Duodenal mucosa (tissue), 2 donors: ENCODE results near the gene PDE11A.

Experiments
- H3K27ac ChIP-seq: one replicate; pipeline ENCODE4 v1.7.0; 2013; ENCODE audit warnings: low read depth, low read length
- H3K27me3 ChIP-seq, 2 donors: one replicate each; pipeline ENCODE4 v1.7.0; 2013; ENCODE audit warnings: low read length in 2 of 2, control low read depth in 1 of 2; ENCODE audit not compliant: insufficient read depth in 2 of 2, control insufficient read depth in 1 of 2
- H3K36me3 ChIP-seq, 2 donors: one replicate each; pipeline ENCODE4 v1.7.0; 2013; ENCODE audit warnings: low read length in 2 of 2, control low read depth in 1 of 2; ENCODE audit not compliant: insufficient read depth in 2 of 2, control insufficient read depth in 1 of 2
- H3K4me1 ChIP-seq, 2 donors: one replicate each; pipeline ENCODE4 v1.7.0; 2013; ENCODE audit warnings: low read length in 2 of 2, control low read depth in 1 of 2; ENCODE audit not compliant: insufficient read depth in 2 of 2, control insufficient read depth in 1 of 2
- H3K4me3 ChIP-seq, 2 donors: one replicate each; pipeline ENCODE4 v1.7.0; 2013; ENCODE audit warnings: low read length in 2 of 2, low read depth in 1 of 2
- H3K9ac ChIP-seq, 2 donors: one replicate each; pipeline ENCODE4 v1.7.0; 2013; ENCODE audit warnings: low read length in 2 of 2, low read depth in 1 of 2
- H3K9me3 ChIP-seq, 2 donors: one replicate each; pipeline ENCODE4 v1.7.0; 2013; ENCODE audit warnings: low read length in 2 of 2, control low read depth in 1 of 2; ENCODE audit not compliant: control insufficient read depth in 1 of 2

Gene PDE11A

GRCh38 chr2:177726931-177727348 lies 345.6 kb downstream of the PDE11A start:
- Histone ChIP-seq H3K4me3 (no peak overlapping the region), H3K27me3 (no peaks in the 10 kb centered on the region), H3K9ac (no peak overlapping the region), H3K36me3 (no peaks in the 10 kb centered on the region), H3K27ac (no peak overlapping the region), H3K4me1 (peaks cover 0 to 3% of the 10 kb centered on the region in 2 donors), H3K9me3 (no peaks in the 10 kb centered on the region)

- no peak overlapping the region for H3K9ac ChIP-seq
- H3K4me3 ChIP-seq = no peak overlapping the region
- H3K27ac ChIP-seq = no peak overlapping the region
- peaks cover 0 to 3% of the 10 kb centered on the region in 2 donors for H3K4me1 ChIP-seq
- H3K27me3 ChIP-seq = no peaks in the 10 kb centered on the region
- no peaks in the 10 kb centered on the region for H3K9me3 ChIP-seq
- no peaks in the 10 kb centered on the region for H3K36me3 ChIP-seq
Observed at GRCh38 chr2:177724398-177725287, 347.9 kb downstream of the PDE11A start.

GRCh38 chr2:177723235-177723634 lies 349.3 kb downstream of the PDE11A start:
- no peak overlapping the region for H3K4me3 ChIP-seq
- peaks cover 0 to 3% of the 10 kb centered on the region in 2 donors for H3K4me1 ChIP-seq
- H3K36me3 ChIP-seq = no peaks in the 10 kb centered on the region
- H3K27ac ChIP-seq = no peak overlapping the region
- H3K9me3 ChIP-seq = no peaks in the 10 kb centered on the region
- H3K27me3 ChIP-seq = no peaks in the 10 kb centered on the region
- H3K9ac ChIP-seq = no peak overlapping the region

- no peaks in the 10 kb centered on the region for H3K27me3 ChIP-seq
- no peaks in the 10 kb centered on the region for H3K36me3 ChIP-seq
- H3K9me3 ChIP-seq = no peaks in the 10 kb centered on the region
- H3K9ac ChIP-seq = no peak overlapping the region
- H3K4me3 ChIP-seq = no peak overlapping the region
- H3K4me1 ChIP-seq = peaks cover 0 to 3% of the 10 kb centered on the region in 2 donors
- no peak overlapping the region for H3K27ac ChIP-seq
Observed at GRCh38 chr2:177721818-177722567, 350.6 kb downstream of the PDE11A start.

GRCh38 chr2:177721087-177721486 lies 351.5 kb downstream of the PDE11A start:
- Histone ChIP-seq H3K27ac (no peak overlapping the region), H3K4me3 (no peak overlapping the region), H3K36me3 (no peaks in the 10 kb centered on the region), H3K9me3 (no peaks in the 10 kb centered on the region), H3K9ac (no peak overlapping the region), H3K4me1 (peaks cover 0 to 3% of the 10 kb centered on the region in 2 donors), H3K27me3 (no peaks in the 10 kb centered on the region)

DNA sequence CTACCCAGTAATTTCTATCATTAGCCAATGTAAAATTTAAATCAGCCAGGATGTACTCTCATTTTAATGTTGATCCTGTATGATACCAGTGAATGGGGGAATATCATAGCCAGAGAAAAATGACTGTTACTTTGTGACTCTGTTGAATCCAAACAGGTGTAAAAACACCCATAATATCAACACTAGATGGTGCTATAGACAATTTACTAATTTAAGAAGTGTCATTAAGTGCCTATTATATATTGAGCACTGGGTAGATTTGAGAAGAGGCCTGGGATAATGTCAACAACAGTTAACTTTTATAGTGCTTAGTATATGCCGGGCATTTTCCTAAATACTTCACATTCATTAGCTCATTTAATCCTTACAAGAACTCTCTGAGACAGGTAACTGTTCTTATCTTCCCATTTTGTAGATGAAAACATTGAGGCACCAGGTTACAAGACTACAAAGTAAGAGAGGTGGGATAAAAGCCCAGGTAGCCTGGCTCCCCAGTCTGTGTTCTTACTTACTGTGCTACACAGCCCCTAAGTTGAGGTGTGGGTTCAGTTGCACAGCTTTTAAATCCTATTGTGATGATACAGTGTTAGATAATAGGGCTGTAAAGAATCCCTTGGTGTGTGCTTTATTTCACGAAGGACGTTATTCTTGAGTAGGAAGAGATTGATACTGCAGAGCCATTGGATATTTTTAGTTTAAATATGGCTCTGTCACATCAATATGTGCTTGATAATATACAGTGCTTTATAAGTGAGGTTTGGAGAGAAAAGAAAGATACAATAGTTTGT lies 354.6 kb downstream of the PDE11A start:
- Histone ChIP-seq H3K4me1 (no peaks in the 10 kb centered on the region), H3K27me3 (no peaks in the 10 kb centered on the region), H3K9ac (no peak overlapping the region), H3K36me3 (no peaks in the 10 kb centered on the region), H3K9me3 (no peaks in the 10 kb centered on the region), H3K4me3 (no peak overlapping the region), H3K27ac (no peak overlapping the region)

- no peaks in the 10 kb centered on the region for H3K36me3 ChIP-seq
- H3K27me3 ChIP-seq = no peaks in the 10 kb centered on the region
- no peaks in the 10 kb centered on the region for H3K9me3 ChIP-seq
- no peak overlapping the region for H3K27ac ChIP-seq
- no peak overlapping the region for H3K4me3 ChIP-seq
- H3K4me1 ChIP-seq = no peaks in the 10 kb centered on the region
- H3K9ac ChIP-seq = no peak overlapping the region
Observed at GRCh38 chr2:177716484-177716883, 356.1 kb downstream of the PDE11A start.

DNA sequence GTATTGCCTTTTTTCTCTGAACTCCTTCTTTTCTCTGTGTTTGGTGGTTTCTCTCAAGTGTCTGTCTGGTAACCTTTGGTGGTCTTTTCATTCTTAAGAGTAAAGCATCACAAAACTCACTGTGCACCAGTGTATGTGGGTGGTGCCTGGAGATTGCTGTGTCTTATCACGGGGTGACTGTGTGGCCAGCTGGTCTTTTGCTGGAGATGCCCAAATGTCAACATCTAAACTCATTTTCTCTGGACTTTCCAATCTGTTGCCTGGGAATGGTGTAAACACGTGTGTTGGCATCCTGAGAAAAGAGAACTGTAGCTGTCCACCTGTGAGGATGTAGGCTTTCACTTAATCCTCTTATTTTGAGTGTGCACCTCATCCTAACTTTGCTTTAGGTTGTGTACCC lies 356.8 kb downstream of the PDE11A start:
- Histone ChIP-seq H3K4me3 (no peak overlapping the region), H3K9me3 (no peaks in the 10 kb centered on the region), H3K9ac (no peak overlapping the region), H3K27ac (no peak overlapping the region), H3K27me3 (no peaks in the 10 kb centered on the region), H3K36me3 (no peaks in the 10 kb centered on the region), H3K4me1 (no peaks in the 10 kb centered on the region)

- Histone ChIP-seq H3K9ac (no peak overlapping the region), H3K4me1 (no peaks in the 10 kb centered on the region), H3K36me3 (no peaks in the 10 kb centered on the region), H3K9me3 (no peaks in the 10 kb centered on the region), H3K4me3 (no peak overlapping the region), H3K27ac (no peak overlapping the region), H3K27me3 (no peaks in the 10 kb centered on the region)
Observed at GRCh38 chr2:177714704-177715103, 357.9 kb downstream of the PDE11A start.

DNA sequence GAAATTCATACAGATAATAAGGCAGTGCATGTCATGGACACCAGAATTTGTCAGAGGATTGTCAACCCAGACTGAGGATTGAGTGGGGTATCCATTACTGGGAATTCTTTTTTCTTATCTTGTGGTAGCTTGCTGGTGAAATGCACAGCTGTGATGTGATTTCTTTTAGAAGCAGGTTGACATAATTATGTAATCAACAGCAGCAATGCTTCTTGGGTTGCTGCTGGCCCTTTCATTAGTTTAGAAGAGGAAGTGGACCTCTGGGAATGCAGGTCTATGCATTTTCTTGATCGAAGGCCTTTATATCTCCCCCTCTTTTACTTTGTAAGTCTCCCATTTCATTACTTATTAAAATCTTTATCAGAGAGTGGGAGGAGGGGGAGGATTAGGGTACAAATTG lies 360.1 kb downstream of the PDE11A start:
- Histone ChIP-seq H3K9me3 (no peaks in the 10 kb centered on the region), H3K4me3 (no peak overlapping the region), H3K4me1 (no peaks in the 10 kb centered on the region), H3K27ac (no peak overlapping the region), H3K27me3 (no peaks in the 10 kb centered on the region), H3K9ac (no peak overlapping the region), H3K36me3 (no peaks in the 10 kb centered on the region)
